Prostate gland (tissue), 2 donors: ENCODE data around the gene CHMP5. TPM values are rescaled to one million over a fixed set of nuclear protein-coding genes. Genes with fewer than 3 reads are reported as not detected.

Experiments
- DNase-seq: peaks from one replicate; pipeline ENCODE4 v3.0.0-alpha.2; 2019; ENCODE audit warnings: low spot score
- H3K27ac ChIP-seq, 2 donors: fragments of 200-600 bp; sonication (generic); 2 replicates each; pipeline ENCODE4 v1.5.1; 2017 to 2019
- H3K27me3 ChIP-seq: fragments of 200-600 bp; sonication (generic); replicated peaks from 2 replicates; pipeline ENCODE4 v1.5.1; 2019; ENCODE audit not compliant: insufficient read depth
- H3K36me3 ChIP-seq, 2 donors: fragments of 200-600 bp; sonication (generic); 1 replicate in 1 of 2; 2 replicates in 1 of 2; pipeline versions ENCODE4 v1.5.1 to v1.8.1; 2017 to 2019
- H3K4me1 ChIP-seq: fragments of 200-600 bp; sonication (generic); replicated peaks from 2 replicates; pipeline ENCODE4 v1.5.1; 2019
- H3K4me3 ChIP-seq, 2 donors: fragments of 200-600 bp; sonication (generic); 2 replicates each; pipeline ENCODE4 v1.5.1; 2017 to 2019
- H3K9me3 ChIP-seq: fragments of 200-600 bp; sonication (generic); 2 replicates; pipeline ENCODE4 v1.5.1; 2017
- CTCF ChIP-seq, 4 experiments: fragments of 200-600 bp in 2 of 4; fragments of 450-650 bp in 2 of 4; sonication (generic) in 2 of 4; IDR thresholded peaks; 1 replicate in 3 of 4; 2 replicates in 1 of 4; pipeline ENCODE4 v1.5.1; 2016 to 2019; ENCODE audit warnings: antibody characterized with exemption in 4 of 4, mild to moderate bottlenecking in 2 of 4, moderate library complexity in 2 of 4
- POLR2A ChIP-seq: fragments of 450-650 bp; IDR thresholded peaks from one replicate; pipeline ENCODE4 v1.6.1; 2016; ENCODE audit warnings: antibody characterized with exemption, mild to moderate bottlenecking
- POLR2AphosphoS5 ChIP-seq: sonication (generic); formaldehyde crosslinking; IDR thresholded peaks from one replicate; pipeline ENCODE4 v1.6.1; 2017; ENCODE audit warnings: antibody characterized with exemption
- WGBS: methylation state at CpG from one replicate; pipeline ENCODE4 v1.1.5; 2018; 5-methylcytosine and 5-hydroxymethylcytosine counted together
- intact Hi-C: fragments of 100-400 bp; cut with DNase I; formaldehyde crosslinking; loops from one replicate; pipeline ENCODE4 v1.14.2; 2022
- total RNA-seq, 2 donors: library from RNA; depleted of rRNA; stranded (reverse); fragments of >200 nt; gene quantifications; one replicate each; pipeline ENCODE4 v1.1.0, GENCODE V29; 2016

Gene CHMP5
- total RNA-seq, 2 donors from 2014 or later, result 48.8 to 84.2 TPM

- TF ChIP-seq POLR2A (no peak), CTCF (IDR thresholded peaks at IDR 0.05) (no peak), POLR2AphosphoS5 (no peak)
- no peak for DNase-seq
- Histone ChIP-seq H3K4me3 (no peak overlapping the region), H3K36me3 (no peaks in the 10 kb centered on the region), H3K27me3 (no peaks in the 10 kb centered on the region), H3K9me3 (no peaks in the 10 kb centered on the region), H3K4me1 (peaks cover 1% of the 10 kb centered on the region), H3K27ac (peak overlapping the region; percentile 74 to 75)
- intact Hi-C loops, result loop anchor here (5.0 kb wide), 1 partner anchor 61 kb away; the partner anchor contains the start of gene B4GALT1
- WGBS, result 79% methylated on average over 4 of the region's 4 CpGs
Measured at GRCh38 chr9:33228606-33229005, 36.2 kb upstream of the CHMP5 start.

- H3K4me1 ChIP-seq, result peaks cover 9% of the 10 kb centered on the region
- TF ChIP-seq CTCF (IDR thresholded peaks at IDR 0.05), result peak; percentile 29 to 94 (median 71)
- TF ChIP-seq POLR2A, result peak; percentile 40
- TF ChIP-seq POLR2AphosphoS5, result peak; percentile 95
- no peaks in the 10 kb centered on the region for H3K9me3 ChIP-seq
- peak overlapping the region; percentile 74 to 75 for H3K27ac ChIP-seq
- H3K4me3 ChIP-seq, result no peak overlapping the region
- H3K36me3 ChIP-seq, result no peaks in the 10 kb centered on the region
- DNase-seq, result peak; percentile 97
- intact Hi-C loops, result loop anchor here (5.0 kb wide), 1 partner anchor 62 kb away; the partner anchor contains the start of gene B4GALT1
- H3K27me3 ChIP-seq, result no peaks in the 10 kb centered on the region
- whole genome bisulfite sequencing, result 61% methylated on average over 9 of the region's 9 CpGs
Measured at GRCh38 chr9:33229359-33230114, 35.3 kb upstream of the CHMP5 start.

- Histone ChIP-seq H3K4me1 (peaks cover 9% of the 10 kb centered on the region), H3K36me3 (no peaks in the 10 kb centered on the region), H3K9me3 (no peaks in the 10 kb centered on the region), H3K4me3 (no peak overlapping the region), H3K27me3 (no peaks in the 10 kb centered on the region), H3K27ac (peak overlapping the region in 1 of 2 donors; percentile 74)
- no peak for DNase-seq
- intact Hi-C loops, result no loop called here
- 72% methylated on average over 13 of the region's 13 CpGs for WGBS
- TF ChIP-seq POLR2AphosphoS5, result no peak
- peak; percentile 24 for TF ChIP-seq POLR2A
Measured at GRCh38 chr9:33230756-33231622, 33.9 kb upstream of the CHMP5 start.

- Histone ChIP-seq H3K27me3 (no peaks in the 10 kb centered on the region), H3K4me1 (peaks cover 9% of the 10 kb centered on the region), H3K4me3 (no peak overlapping the region), H3K36me3 (no peaks in the 10 kb centered on the region), H3K9me3 (no peaks in the 10 kb centered on the region), H3K27ac (no peak overlapping the region)
- TF ChIP-seq POLR2AphosphoS5 (no peak), CTCF (IDR thresholded peaks at IDR 0.05) (peak in 1 of 4 experiments; percentile 26), POLR2A (no peak)
- no peak for DNase-seq
- 83% methylated on average over 2 of the region's 2 CpGs for WGBS
- intact Hi-C loops, result no loop called here
Measured at GRCh38 chr9:33231623-33231942, 33.3 kb upstream of the CHMP5 start.

- TF ChIP-seq CTCF (IDR thresholded peaks at IDR 0.05) (no peak), POLR2AphosphoS5 (no peak), POLR2A (no peak)
- Histone ChIP-seq H3K4me1 (peaks cover 9% of the 10 kb centered on the region), H3K4me3 (no peak overlapping the region), H3K27me3 (no peaks in the 10 kb centered on the region), H3K9me3 (no peaks in the 10 kb centered on the region), H3K36me3 (no peaks in the 10 kb centered on the region), H3K27ac (no peak overlapping the region)
- DNase-seq, result no peak
- intact Hi-C loops, result no loop called here
- 92% methylated on average over 6 of the region's 6 CpGs for WGBS
Measured at GRCh38 chr9:33232815-33233214, 32.0 kb upstream of the CHMP5 start.
